HEK293 (cell line): ENCODE results near the gene PLA2G4B.

ENCODE experiments used
- ZBTB17 ChIP-seq: fragments of 450-650 bp; formaldehyde crosslinking; IDR thresholded peaks from 2 replicates; pipeline ENCODE4 v1.5.1; 2016; ENCODE audit warnings: missing biosample characterization, missing genetic modification characterization
- ZBTB7A ChIP-seq: fragments of 450-650 bp; formaldehyde crosslinking; IDR thresholded peaks from 2 replicates; pipeline ENCODE4 v1.5.1; 2016; ENCODE audit warnings: low read depth, missing biosample characterization, missing genetic modification characterization
- ZNF24 ChIP-seq: fragments of 450-650 bp; formaldehyde crosslinking; IDR thresholded peaks from 2 replicates; pipeline ENCODE4 v1.5.1; 2016; ENCODE audit warnings: missing biosample characterization, missing genetic modification characterization
- ZSCAN18 ChIP-seq: fragments of 450-650 bp; formaldehyde crosslinking; IDR thresholded peaks from 2 replicates; pipeline ENCODE4 v1.5.1; 2016; ENCODE audit warnings: missing biosample characterization, missing genetic modification characterization
- TF ChIP-seq, protein P1 (sequence below): fragments of 450-650 bp; formaldehyde crosslinking; IDR thresholded peaks from 2 replicates; pipeline ENCODE4 v1.5.1; 2016; ENCODE audit warnings: missing biosample characterization, missing genetic modification characterization
- TF ChIP-seq, protein P2 (sequence below): fragments of 450-650 bp; formaldehyde crosslinking; IDR thresholded peaks from 2 replicates; pipeline ENCODE4 v1.5.1; 2017; ENCODE audit warnings: missing biosample characterization, mild to moderate bottlenecking, missing genetic modification characterization, moderate library complexity
- TF ChIP-seq, protein P3 (sequence below): fragments of 450-650 bp; formaldehyde crosslinking; IDR thresholded peaks from 2 replicates; pipeline ENCODE4 v1.5.1; 2016; ENCODE audit warnings: missing biosample characterization, missing genetic modification characterization

GRCh38 chr15:41790756-41791546, 47.7 kb upstream of the PLA2G4B start:
- TF ChIP-seq, protein P1, sequence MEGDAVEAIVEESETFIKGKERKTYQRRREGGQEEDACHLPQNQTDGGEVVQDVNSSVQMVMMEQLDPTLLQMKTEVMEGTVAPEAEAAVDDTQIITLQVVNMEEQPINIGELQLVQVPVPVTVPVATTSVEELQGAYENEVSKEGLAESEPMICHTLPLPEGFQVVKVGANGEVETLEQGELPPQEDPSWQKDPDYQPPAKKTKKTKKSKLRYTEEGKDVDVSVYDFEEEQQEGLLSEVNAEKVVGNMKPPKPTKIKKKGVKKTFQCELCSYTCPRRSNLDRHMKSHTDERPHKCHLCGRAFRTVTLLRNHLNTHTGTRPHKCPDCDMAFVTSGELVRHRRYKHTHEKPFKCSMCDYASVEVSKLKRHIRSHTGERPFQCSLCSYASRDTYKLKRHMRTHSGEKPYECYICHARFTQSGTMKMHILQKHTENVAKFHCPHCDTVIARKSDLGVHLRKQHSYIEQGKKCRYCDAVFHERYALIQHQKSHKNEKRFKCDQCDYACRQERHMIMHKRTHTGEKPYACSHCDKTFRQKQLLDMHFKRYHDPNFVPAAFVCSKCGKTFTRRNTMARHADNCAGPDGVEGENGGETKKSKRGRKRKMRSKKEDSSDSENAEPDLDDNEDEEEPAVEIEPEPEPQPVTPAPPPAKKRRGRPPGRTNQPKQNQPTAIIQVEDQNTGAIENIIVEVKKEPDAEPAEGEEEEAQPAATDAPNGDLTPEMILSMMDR (tag by site-specific recombination) = no peak
- no peak for TF ChIP-seq ZNF24 (tag by site-specific recombination)
- no peak for TF ChIP-seq ZSCAN18 (tag by site-specific recombination)
- TF ChIP-seq, protein P2, sequence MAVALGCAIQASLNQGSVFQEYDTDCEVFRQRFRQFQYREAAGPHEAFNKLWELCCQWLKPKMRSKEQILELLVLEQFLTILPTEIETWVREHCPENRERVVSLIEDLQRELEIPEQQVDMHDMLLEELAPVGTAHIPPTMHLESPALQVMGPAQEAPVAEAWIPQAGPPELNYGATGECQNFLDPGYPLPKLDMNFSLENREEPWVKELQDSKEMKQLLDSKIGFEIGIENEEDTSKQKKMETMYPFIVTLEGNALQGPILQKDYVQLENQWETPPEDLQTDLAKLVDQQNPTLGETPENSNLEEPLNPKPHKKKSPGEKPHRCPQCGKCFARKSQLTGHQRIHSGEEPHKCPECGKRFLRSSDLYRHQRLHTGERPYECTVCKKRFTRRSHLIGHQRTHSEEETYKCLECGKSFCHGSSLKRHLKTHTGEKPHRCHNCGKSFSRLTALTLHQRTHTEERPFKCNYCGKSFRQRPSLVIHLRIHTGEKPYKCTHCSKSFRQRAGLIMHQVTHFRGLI (tag by site-specific recombination) = no peak
- TF ChIP-seq, protein P3, sequence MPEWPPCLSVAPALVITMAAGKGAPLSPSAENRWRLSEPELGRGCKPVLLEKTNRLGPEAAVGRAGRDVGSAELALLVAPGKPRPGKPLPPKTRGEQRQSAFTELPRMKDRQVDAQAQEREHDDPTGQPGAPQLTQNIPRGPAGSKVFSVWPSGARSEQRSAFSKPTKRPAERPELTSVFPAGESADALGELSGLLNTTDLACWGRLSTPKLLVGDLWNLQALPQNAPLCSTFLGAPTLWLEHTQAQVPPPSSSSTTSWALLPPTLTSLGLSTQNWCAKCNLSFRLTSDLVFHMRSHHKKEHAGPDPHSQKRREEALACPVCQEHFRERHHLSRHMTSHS = no peak
- no peak for TF ChIP-seq ZBTB7A (tag by site-specific recombination)
- no peak for TF ChIP-seq ZBTB17 (tag by site-specific recombination)
